ENCODE measurements around the gene XRRA1.

- TF ChIP-seq CTCF (IDR thresholded peaks at IDR 0.05 in 2 of 3, conservative IDR thresholded peaks at IDR 0.05 in 1 of 3; ENCODE audit: borderline replicate concordance in 1 of 3, insufficient read depth in 1 of 3, low read depth in 2 of 3, low read length in 2 of 3) (no peak), POLR2A (IDR thresholded peaks at IDR 0.05; ENCODE audit: borderline replicate concordance, extremely low read depth, insufficient read depth, insufficient read length) (no peak), EZH2 (IDR thresholded peaks at IDR 0.05) (no peak), POLR2AphosphoS5 (IDR thresholded peaks at IDR 0.05; ENCODE audit: low read depth, low read length) (no peak), ZFX (IDR thresholded peaks at IDR 0.05) (no peak)
Measured at GRCh38 chr11:74935285-74935684, 13.6 kb downstream of the XRRA1 start.
